ENCODE data around the gene PRR23A. TPM values are rescaled to one million over a fixed set of nuclear protein-coding genes. Genes with fewer than 3 reads are reported as not detected.

PRR23A gene
- polyA plus RNA-seq, 3 donors: not detected

DNA sequence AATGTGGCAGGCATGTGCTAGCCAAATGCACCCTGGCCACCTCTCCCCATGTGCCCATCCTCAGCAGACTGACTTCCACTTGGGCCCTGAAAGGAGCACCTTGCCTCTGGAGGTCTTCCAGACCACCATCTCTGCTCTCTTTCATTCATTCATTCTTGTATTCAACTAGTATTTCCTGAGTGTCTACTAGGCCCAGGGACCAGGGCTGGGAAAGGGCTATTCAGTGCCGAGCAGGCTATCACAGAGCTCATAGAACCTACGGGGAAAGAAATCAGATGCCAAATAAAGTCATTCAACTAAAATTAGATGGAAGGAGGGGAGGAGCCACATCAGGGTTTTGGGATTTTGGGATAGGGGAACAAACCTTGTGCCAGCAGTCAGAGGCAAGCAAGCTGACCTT is 18.9 kb downstream of the PRR23A start:
- Mint-ChIP-seq H3K4me3 (no peak overlapping the region), H3K4me1 (no peaks in the 10 kb centered on the region), H3K27ac (no peak overlapping the region), H3K9me3 (peaks cover 0 to 2% (median 0%) of the 10 kb centered on the region in 7 donors), H3K27me3 (ENCODE audit: low read depth in 3 of 3) (peaks cover 1 to 11% (median 7%) of the 10 kb centered on the region in 3 donors), H3K36me3 (no peaks in the 10 kb centered on the region)
- DNase-seq: no peak
- 100% methylated on average over 2 of the region's 2 CpGs for WGBS (ENCODE audit: insufficient coverage)
- Histone ChIP-seq H3K27ac (ENCODE audit: low read depth in 1 of 2, low read length in 2 of 2) (no peak overlapping the region), H3K79me2 (ENCODE audit: insufficient read depth, low read length) (no peaks in the 10 kb centered on the region), H3K4me2 (replicated peaks; ENCODE audit: extremely low read depth, low read length, poor library complexity, severe bottlenecking) (no peak overlapping the region), H3K27me3 (ENCODE audit: control insufficient read depth in 2 of 2, insufficient read depth in 2 of 2, low read length in 2 of 2) (no peaks in the 10 kb centered on the region), H3K9me3 (replicated peaks in 1 of 2; ENCODE audit: control insufficient read depth in 1 of 2, insufficient read depth in 1 of 2, low read length in 2 of 2) (no peaks in the 10 kb centered on the region), H3K36me3 (replicated peaks in 1 of 2; ENCODE audit: control insufficient read depth in 1 of 2, insufficient read depth in 2 of 2, low read length in 2 of 2) (no peaks in the 10 kb centered on the region), H3K4me1 (ENCODE audit: control insufficient read depth in 1 of 2, insufficient read depth in 2 of 2, low read length in 2 of 2) (no peaks in the 10 kb centered on the region), H3K4me3 (replicated peaks in 1 of 3; ENCODE audit: low read depth in 2 of 3, low read length in 3 of 3) (no peak overlapping the region), H2AFZ (ENCODE audit: insufficient read depth, low read depth, low read length, poor library complexity, severe bottlenecking) (no peak overlapping the region), H4K20me1 (ENCODE audit: insufficient read depth, low read length) (no peaks in the 10 kb centered on the region), H3K9ac (ENCODE audit: insufficient read depth, low read length, poor library complexity, severe bottlenecking) (no peak overlapping the region)
- TF ChIP-seq, protein P1, sequence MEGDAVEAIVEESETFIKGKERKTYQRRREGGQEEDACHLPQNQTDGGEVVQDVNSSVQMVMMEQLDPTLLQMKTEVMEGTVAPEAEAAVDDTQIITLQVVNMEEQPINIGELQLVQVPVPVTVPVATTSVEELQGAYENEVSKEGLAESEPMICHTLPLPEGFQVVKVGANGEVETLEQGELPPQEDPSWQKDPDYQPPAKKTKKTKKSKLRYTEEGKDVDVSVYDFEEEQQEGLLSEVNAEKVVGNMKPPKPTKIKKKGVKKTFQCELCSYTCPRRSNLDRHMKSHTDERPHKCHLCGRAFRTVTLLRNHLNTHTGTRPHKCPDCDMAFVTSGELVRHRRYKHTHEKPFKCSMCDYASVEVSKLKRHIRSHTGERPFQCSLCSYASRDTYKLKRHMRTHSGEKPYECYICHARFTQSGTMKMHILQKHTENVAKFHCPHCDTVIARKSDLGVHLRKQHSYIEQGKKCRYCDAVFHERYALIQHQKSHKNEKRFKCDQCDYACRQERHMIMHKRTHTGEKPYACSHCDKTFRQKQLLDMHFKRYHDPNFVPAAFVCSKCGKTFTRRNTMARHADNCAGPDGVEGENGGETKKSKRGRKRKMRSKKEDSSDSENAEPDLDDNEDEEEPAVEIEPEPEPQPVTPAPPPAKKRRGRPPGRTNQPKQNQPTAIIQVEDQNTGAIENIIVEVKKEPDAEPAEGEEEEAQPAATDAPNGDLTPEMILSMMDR (IDR thresholded peaks at IDR 0.05): no peak
- intact Hi-C loops (cut with micrococcal nuclease): no loop called here

DNA sequence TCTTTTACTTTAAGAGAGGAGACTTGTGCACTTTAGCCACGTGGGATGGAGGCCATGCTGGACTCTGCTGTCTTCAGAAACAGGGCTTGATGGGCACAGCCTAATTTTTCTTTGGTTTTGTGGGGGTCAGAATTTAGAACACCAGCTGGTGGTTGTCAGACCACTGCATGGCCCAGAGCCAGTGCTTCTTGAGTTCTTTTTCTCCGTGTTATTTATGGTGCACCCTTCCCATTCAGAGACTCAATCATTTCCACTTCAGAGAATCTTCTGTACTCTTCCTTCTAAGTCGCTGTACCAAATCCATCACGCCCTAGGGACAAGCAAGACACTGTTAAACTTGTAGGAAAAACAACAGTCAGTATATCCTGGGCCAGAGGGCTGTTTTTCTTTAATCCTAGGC is 20.1 kb downstream of the PRR23A start:
- H3K36me3 Mint-ChIP-seq: no peaks in the 10 kb centered on the region
- WGBS (ENCODE audit: insufficient coverage): 100% methylated on average over 1 of the region's 4 CpGs
- intact Hi-C loops (cut with micrococcal nuclease): no loop called here

More for the DNA sequence above, 20.1 kb downstream of the PRR23A start:
- no peaks in the 10 kb centered on the region for H4K20me1 ChIP-seq (ENCODE audit: insufficient read depth, low read length)
- Mint-ChIP-seq H3K27me3 (ENCODE audit: low read depth in 3 of 3) (peaks cover 1 to 11% (median 8%) of the 10 kb centered on the region in 3 donors), H3K27ac (no peak overlapping the region), H3K9me3 (peaks cover 0 to 2% (median 0%) of the 10 kb centered on the region in 7 donors), H3K4me1 (no peaks in the 10 kb centered on the region), H3K4me3 (no peak overlapping the region)
- no peaks in the 10 kb centered on the region for H3K9me3 ChIP-seq (replicated peaks in 1 of 2; ENCODE audit: control insufficient read depth in 1 of 2, insufficient read depth in 1 of 2, low read length in 2 of 2)
- H3K4me3 ChIP-seq (replicated peaks in 1 of 3; ENCODE audit: low read depth in 2 of 3, low read length in 3 of 3): no peak overlapping the region
- DNase-seq: no peak
- no peak overlapping the region for H3K4me2 ChIP-seq (replicated peaks; ENCODE audit: extremely low read depth, low read length, poor library complexity, severe bottlenecking)
- no peaks in the 10 kb centered on the region for H3K27me3 ChIP-seq (ENCODE audit: control insufficient read depth in 2 of 2, insufficient read depth in 2 of 2, low read length in 2 of 2)
- H3K4me1 ChIP-seq (ENCODE audit: control insufficient read depth in 1 of 2, insufficient read depth in 2 of 2, low read length in 2 of 2): no peaks in the 10 kb centered on the region
- no peak overlapping the region for H2AFZ ChIP-seq (ENCODE audit: insufficient read depth, low read depth, low read length, poor library complexity, severe bottlenecking)
- H3K36me3 ChIP-seq (replicated peaks in 1 of 2; ENCODE audit: control insufficient read depth in 1 of 2, insufficient read depth in 2 of 2, low read length in 2 of 2): no peaks in the 10 kb centered on the region
- H3K9ac ChIP-seq (ENCODE audit: insufficient read depth, low read length, poor library complexity, severe bottlenecking): no peak overlapping the region
- no peaks in the 10 kb centered on the region for H3K79me2 ChIP-seq (ENCODE audit: insufficient read depth, low read length)
- TF ChIP-seq, protein P1 (IDR thresholded peaks at IDR 0.05): no peak
- no peak overlapping the region for H3K27ac ChIP-seq (ENCODE audit: low read depth in 1 of 2, low read length in 2 of 2)

Data from CD14-positive monocyte (primary cell).